ENCODE measurements around the gene BCO1. TPM values are rescaled to one million over a fixed set of nuclear protein-coding genes. Genes with fewer than 3 reads are reported as not detected.

BCO1 gene, protein sequence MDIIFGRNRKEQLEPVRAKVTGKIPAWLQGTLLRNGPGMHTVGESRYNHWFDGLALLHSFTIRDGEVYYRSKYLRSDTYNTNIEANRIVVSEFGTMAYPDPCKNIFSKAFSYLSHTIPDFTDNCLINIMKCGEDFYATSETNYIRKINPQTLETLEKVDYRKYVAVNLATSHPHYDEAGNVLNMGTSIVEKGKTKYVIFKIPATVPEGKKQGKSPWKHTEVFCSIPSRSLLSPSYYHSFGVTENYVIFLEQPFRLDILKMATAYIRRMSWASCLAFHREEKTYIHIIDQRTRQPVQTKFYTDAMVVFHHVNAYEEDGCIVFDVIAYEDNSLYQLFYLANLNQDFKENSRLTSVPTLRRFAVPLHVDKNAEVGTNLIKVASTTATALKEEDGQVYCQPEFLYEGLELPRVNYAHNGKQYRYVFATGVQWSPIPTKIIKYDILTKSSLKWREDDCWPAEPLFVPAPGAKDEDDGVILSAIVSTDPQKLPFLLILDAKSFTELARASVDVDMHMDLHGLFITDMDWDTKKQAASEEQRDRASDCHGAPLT
- total RNA-seq (not detected), polyA plus RNA-seq (under 1 TPM in 2 of 3 donors, not detected in 1; 0.10 TPM)
- long read RNA-seq, donor 1 = 0 reads
- long read RNA-seq, donor 2 = 0 reads

DNA sequence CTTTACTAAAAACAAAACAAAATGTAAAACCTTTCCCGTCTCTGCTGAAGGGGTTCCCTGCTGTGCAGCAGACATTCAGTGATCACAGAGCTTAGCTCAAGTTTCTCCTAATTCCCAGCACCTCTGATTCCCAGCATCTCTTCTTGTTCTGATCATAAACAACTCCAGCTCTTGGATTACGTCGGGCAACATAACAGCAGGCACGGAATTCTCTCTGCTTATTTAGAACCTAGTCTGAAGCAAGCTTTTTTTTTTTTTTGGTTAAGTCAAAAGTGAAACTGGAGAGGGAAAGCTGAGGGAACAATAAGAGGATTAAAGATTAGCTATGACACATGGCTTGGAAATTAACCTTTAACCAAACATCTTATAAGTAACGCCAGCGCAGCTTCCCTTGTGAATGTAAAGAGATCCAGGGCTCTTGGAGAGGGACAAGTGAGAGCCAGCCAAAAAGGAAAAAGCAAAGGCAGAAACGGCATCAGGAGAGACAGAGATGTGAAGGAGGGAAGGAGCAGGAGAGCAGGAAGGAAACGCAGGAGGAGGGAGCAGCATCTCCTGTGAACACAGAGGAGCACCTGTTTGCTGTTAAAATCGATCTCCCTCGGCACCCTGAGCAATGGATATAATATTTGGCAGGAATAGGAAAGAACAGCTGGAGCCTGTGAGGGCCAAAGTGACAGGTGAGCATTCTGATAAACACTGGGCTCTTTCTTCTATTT, at the start of gene BCO1:
BCO1 (plus strand) TSS at position 394 of the 716 bp plus-strand sequence; CDS start at position 614, 220 bp downstream.
- no peaks in the 10 kb centered on the region for H3K36me3 ChIP-seq (ENCODE audit: insufficient read depth in 1 of 2, low read depth in 1 of 2)
- DNase-seq (no peak), ATAC-seq (peak in 2 of 4 donors; percentile 32 to 38)
- peak within 1 kb of the TSS; percentile 42 for H3K4me3 ChIP-seq
- TF ChIP-seq, protein P1, sequence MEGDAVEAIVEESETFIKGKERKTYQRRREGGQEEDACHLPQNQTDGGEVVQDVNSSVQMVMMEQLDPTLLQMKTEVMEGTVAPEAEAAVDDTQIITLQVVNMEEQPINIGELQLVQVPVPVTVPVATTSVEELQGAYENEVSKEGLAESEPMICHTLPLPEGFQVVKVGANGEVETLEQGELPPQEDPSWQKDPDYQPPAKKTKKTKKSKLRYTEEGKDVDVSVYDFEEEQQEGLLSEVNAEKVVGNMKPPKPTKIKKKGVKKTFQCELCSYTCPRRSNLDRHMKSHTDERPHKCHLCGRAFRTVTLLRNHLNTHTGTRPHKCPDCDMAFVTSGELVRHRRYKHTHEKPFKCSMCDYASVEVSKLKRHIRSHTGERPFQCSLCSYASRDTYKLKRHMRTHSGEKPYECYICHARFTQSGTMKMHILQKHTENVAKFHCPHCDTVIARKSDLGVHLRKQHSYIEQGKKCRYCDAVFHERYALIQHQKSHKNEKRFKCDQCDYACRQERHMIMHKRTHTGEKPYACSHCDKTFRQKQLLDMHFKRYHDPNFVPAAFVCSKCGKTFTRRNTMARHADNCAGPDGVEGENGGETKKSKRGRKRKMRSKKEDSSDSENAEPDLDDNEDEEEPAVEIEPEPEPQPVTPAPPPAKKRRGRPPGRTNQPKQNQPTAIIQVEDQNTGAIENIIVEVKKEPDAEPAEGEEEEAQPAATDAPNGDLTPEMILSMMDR (IDR thresholded peaks at IDR 0.05) = no peak
- WGBS, 3 donors = 4 to 5% (median 4%) methylated on average over 10 of the region's 10 CpGs
- intact Hi-C loops (cut with DNase I) = no loop called here
- peak within 1 kb of the TSS; percentile 65 for H3K27ac ChIP-seq
- peaks cover 9% of the 10 kb centered on the region for H3K4me1 ChIP-seq
- no peaks in the 10 kb centered on the region for H3K27me3 ChIP-seq (ENCODE audit: insufficient read depth in 3 of 3, low read length in 2 of 3)
- no peaks in the 10 kb centered on the region for H3K9me3 ChIP-seq

DNA sequence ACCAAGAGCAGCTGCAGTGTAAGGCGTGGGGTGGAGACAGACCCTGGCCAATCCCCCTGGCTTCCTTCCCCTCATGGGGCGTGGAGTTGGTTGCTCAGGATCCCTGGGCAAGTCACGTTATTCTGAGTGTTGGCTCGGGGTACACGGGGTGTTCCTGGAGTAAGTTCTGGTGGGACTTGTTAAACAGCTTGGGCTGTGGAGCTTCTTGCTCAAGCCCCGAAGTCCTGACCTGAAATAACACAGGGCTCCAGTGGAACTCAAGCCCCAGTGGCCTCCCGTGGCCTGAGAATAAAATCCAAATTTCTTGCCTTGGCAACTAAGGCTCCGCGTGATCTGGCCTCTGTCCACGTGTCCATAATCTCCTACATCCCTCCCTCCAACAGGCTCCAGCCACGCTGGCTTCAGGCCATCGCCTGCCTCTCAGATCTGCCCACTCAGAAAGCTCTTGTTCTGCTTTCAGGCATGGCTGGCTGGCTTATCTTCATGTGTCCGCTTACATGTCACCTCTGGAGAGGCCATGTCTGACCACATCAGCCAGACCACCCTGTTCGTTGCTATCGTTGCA, 49.3 kb upstream of the BCO1 start:
- Histone ChIP-seq H3K4me3 (no peak overlapping the region), H3K36me3 (ENCODE audit: insufficient read depth in 1 of 2, low read depth in 1 of 2) (no peaks in the 10 kb centered on the region), H3K27ac (no peak overlapping the region), H3K4me1 (no peaks in the 10 kb centered on the region), H3K9me3 (no peaks in the 10 kb centered on the region), H3K27me3 (ENCODE audit: insufficient read depth in 3 of 3, low read length in 2 of 3) (no peaks in the 10 kb centered on the region)
- 20 to 28% (median 20%) methylated on average over 15 of the region's 15 CpGs for WGBS, 3 donors
- TF ChIP-seq, protein P1 (IDR thresholded peaks at IDR 0.05) = no peak
- ATAC-seq (peak; percentile 34 to 86 (median 78)), DNase-seq (peak; percentile 82 to 93)
- intact Hi-C loops (cut with DNase I) = loop anchor here in 1 of 2 donors (10.0 kb wide), 1 partner anchor 154 kb away; the partner anchor contains the start of gene ATMIN

- no peaks in the 10 kb centered on the region for H3K27me3 ChIP-seq (ENCODE audit: insufficient read depth in 3 of 3, low read length in 2 of 3)
- intact Hi-C loops (cut with DNase I) = no loop called here
- no peaks in the 10 kb centered on the region for H3K4me1 ChIP-seq
- no peaks in the 10 kb centered on the region for H3K36me3 ChIP-seq (ENCODE audit: insufficient read depth in 1 of 2, low read depth in 1 of 2)
- H3K9me3 ChIP-seq = no peaks in the 10 kb centered on the region
- ATAC-seq (peak in 1 of 4 donors; percentile 48), DNase-seq (no peak)
- 44 to 59% (median 45%) methylated on average over 3 of the region's 3 CpGs for WGBS, 3 donors
- H3K27ac ChIP-seq = no peak overlapping the region
- TF ChIP-seq, protein P1 (IDR thresholded peaks at IDR 0.05) = no peak
- H3K4me3 ChIP-seq = no peak overlapping the region
Observed at GRCh38 chr16:81190667-81191066, 47.8 kb upstream of the BCO1 start.

DNA sequence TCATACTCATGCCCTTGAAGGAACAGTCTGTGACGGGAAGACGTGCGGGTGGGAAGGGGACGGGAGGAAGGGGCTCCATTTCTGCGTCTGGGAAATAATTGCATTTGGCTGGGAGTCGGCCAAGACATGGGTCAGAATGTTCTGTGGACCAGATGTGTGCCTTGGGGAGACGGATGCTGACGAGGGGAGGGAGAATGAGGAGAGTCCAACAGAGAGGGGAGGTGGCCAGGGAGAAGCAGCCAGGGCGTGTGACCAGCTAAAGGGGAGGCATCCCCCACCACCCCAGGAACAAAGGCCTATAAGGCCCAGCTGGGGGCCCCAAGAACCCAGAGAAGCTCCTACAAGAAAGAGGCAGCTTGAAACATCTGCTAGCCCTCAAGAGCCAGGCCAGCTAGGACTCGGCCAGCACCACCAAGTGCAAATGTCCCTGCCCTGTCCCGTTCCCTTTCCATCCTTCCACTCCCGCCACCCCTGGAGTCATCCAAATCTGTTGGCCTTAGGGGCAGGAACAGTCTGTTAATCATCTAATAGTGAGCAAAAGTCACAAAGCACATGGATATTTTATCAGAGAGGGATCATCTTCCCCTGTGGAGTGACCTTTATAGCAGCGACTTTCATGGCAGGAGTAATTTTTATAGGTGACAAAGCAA, 42.5 kb upstream of the BCO1 start:
- intact Hi-C loops (cut with DNase I) = no loop called here
- Histone ChIP-seq H3K27me3 (ENCODE audit: insufficient read depth in 3 of 3, low read length in 2 of 3) (no peaks in the 10 kb centered on the region), H3K27ac (no peak overlapping the region), H3K4me3 (no peak overlapping the region), H3K9me3 (no peaks in the 10 kb centered on the region), H3K36me3 (ENCODE audit: insufficient read depth in 1 of 2, low read depth in 1 of 2) (no peaks in the 10 kb centered on the region), H3K4me1 (no peaks in the 10 kb centered on the region)
- WGBS, 3 donors = 62 to 71% (median 63%) methylated on average over 12 to 13 of the region's 13 CpGs
- DNase-seq = peak in 1 of 2 donors; percentile 54
- TF ChIP-seq, protein P1 (IDR thresholded peaks at IDR 0.05) = no peak
- peak in 1 of 4 donors; percentile 26 for ATAC-seq
